Gastrocnemius medialis (tissue), 4 donors: ENCODE results near the gene TROAP. TPM values are rescaled to one million over a fixed set of nuclear protein-coding genes. Genes with fewer than 3 reads are reported as not detected.

Experiments used
- ATAC-seq, 2 donors: fragments of 150-250 bp; one replicate each; pipeline ENCODE4 v1.9.1; 2016
- DNase-seq, 2 donors: peaks; one replicate each; pipeline ENCODE4 v3.0.0-alpha.2; 2019
- H3K27ac ChIP-seq, 4 donors: fragments of 200-600 bp; sonication (generic); 1 replicate in 1 of 4; 2 replicates in 3 of 4; pipeline ENCODE4 v1.5.1; 2016 to 2018; ENCODE audit warnings: mild to moderate bottlenecking in 2 of 4, moderate library complexity in 1 of 4
- H3K27me3 ChIP-seq, 3 donors: fragments of 200-600 bp; sonication (generic) in 2 of 3; 1 replicate in 1 of 3; 2 replicates in 2 of 3; pipeline versions ENCODE4 v1.5.1 to v1.6.0; 2016 to 2019; ENCODE audit warnings: mild to moderate bottlenecking in 1 of 3, moderate library complexity in 1 of 3
- H3K36me3 ChIP-seq, 2 donors: fragments of 200-600 bp; sonication (generic) in 1 of 2; one replicate each; pipeline ENCODE4 v1.5.1; 2017 to 2018
- H3K4me1 ChIP-seq, 2 donors: fragments of 200-600 bp; sonication (generic) in 1 of 2; one replicate each; pipeline ENCODE4 v1.5.1; 2016 to 2017; ENCODE audit warnings: mild to moderate bottlenecking in 2 of 2
- H3K4me3 ChIP-seq, 4 donors: fragments of 200-600 bp; sonication (generic) in 3 of 4; 1 replicate in 1 of 4; 2 replicates in 3 of 4; pipeline ENCODE4 v1.5.1; 2016 to 2019; ENCODE audit warnings: mild to moderate bottlenecking in 2 of 4
- H3K9me3 ChIP-seq, 3 donors: fragments of 200-600 bp; sonication (generic) in 2 of 3; 1 replicate in 1 of 3; 2 replicates in 2 of 3; pipeline ENCODE4 v1.5.1; 2016 to 2019
- CTCF ChIP-seq, 5 experiments: fragments of 450-650 bp in 3 of 5; fragments of 200-600 bp in 2 of 5; sonication (generic) in 2 of 5; IDR thresholded peaks in 4 of 5; conservative IDR thresholded peaks in 1 of 5; 1 replicate in 4 of 5; 2 replicates in 1 of 5; pipeline ENCODE4 v1.5.1; 2016 to 2019; ENCODE audit warnings: antibody characterized with exemption in 5 of 5, mild to moderate bottlenecking in 3 of 5, moderate library complexity in 3 of 5
- POLR2A ChIP-seq, 2 donors: fragments of 450-650 bp; IDR thresholded peaks; one replicate each; pipeline ENCODE4 v1.6.1; 2017; ENCODE audit warnings: antibody characterized with exemption in 2 of 2, mild to moderate bottlenecking in 2 of 2, moderate library complexity in 2 of 2
- in situ Hi-C, 4 donors: fragments of 200-750 bp; cut with MboI; loops; one replicate each; pipeline versions ENCODE4 v1.15.0 to v1.8.0; 2017; ENCODE audit warnings: low sequenced_read_pairs in 4 of 4
- intact Hi-C: fragments of 100-400 bp; cut with DNase I; formaldehyde crosslinking; loops from one replicate; pipeline ENCODE4 v1.15.1; 2023; ENCODE audit warnings: low total_unique reads
- total RNA-seq, 4 donors: library from RNA; depleted of rRNA; stranded (reverse); fragments of >200 nt; gene quantifications; one replicate each; pipeline versions ENCODE4 v1.1.0 to v1.2.3, GENCODE V29; 2016

Gene TROAP
- total RNA-seq, 4 donors from 2014 or later: 0.24 TPM; not detected in 3

- intact Hi-C loops (no loop called here), in situ Hi-C loops (no loop called here)
- H3K27me3 ChIP-seq: no peaks in the 10 kb centered on the region
- ATAC-seq (no peak), DNase-seq (no peak)
- peaks cover 27 to 30% of the 10 kb centered on the region in 2 donors for H3K4me1 ChIP-seq
- H3K9me3 ChIP-seq: no peaks in the 10 kb centered on the region
- H3K27ac ChIP-seq: peak overlapping the region; percentile 96 to 98 (median 97)
- peaks cover 0 to 3% of the 10 kb centered on the region in 2 donors for H3K36me3 ChIP-seq
- H3K4me3 ChIP-seq: peak overlapping the region; percentile 82 to 98 (median 87)
- TF ChIP-seq CTCF (IDR thresholded peaks at IDR 0.05 in 4 of 5, conservative IDR thresholded peaks at IDR 0.05 in 1 of 5) (no peak), POLR2A (IDR thresholded peaks at IDR 0.05) (no peak)
Measured at GRCh38 chr12:49368240-49368600, 45.2 kb downstream of the TROAP start.

GRCh38 chr12:49369411-49370145, 46.5 kb downstream of the TROAP start:
- Histone ChIP-seq H3K27me3 (no peaks in the 10 kb centered on the region), H3K36me3 (peaks cover 0 to 9% of the 10 kb centered on the region in 2 donors), H3K27ac (peak overlapping the region; percentile 96 to 98 (median 97)), H3K4me3 (peak overlapping the region in 2 of 4 donors; percentile 6 to 11), H3K4me1 (peaks cover 27 to 30% of the 10 kb centered on the region in 2 donors), H3K9me3 (no peaks in the 10 kb centered on the region)
- DNase-seq (peak; percentile 28 to 69), ATAC-seq (peak; percentile 47 to 68)
- TF ChIP-seq POLR2A (IDR thresholded peaks at IDR 0.05): no peak
- TF ChIP-seq CTCF (IDR thresholded peaks at IDR 0.05 in 4 of 5, conservative IDR thresholded peaks at IDR 0.05 in 1 of 5): peak in 4 of 5 experiments; percentile 32 to 49 (median 46)
- in situ Hi-C loops (loop anchor here in 1 of 4 donors (10.0 kb wide), 1 partner anchor 135 kb away; no protein-coding TSS in a partner anchor), intact Hi-C loops (no loop called here)

GRCh38 chr12:49370539-49370938, 47.5 kb downstream of the TROAP start:
- H3K27ac ChIP-seq: peak overlapping the region; percentile 96 to 98 (median 97)
- TF ChIP-seq POLR2A (IDR thresholded peaks at IDR 0.05): no peak
- no peak for TF ChIP-seq CTCF (IDR thresholded peaks at IDR 0.05 in 4 of 5, conservative IDR thresholded peaks at IDR 0.05 in 1 of 5)
- peaks cover 27 to 30% of the 10 kb centered on the region in 2 donors for H3K4me1 ChIP-seq
- in situ Hi-C loops (loop anchor here in 1 of 4 donors (10.0 kb wide), 1 partner anchor 134 kb away; no protein-coding TSS in a partner anchor), intact Hi-C loops (no loop called here)
- ATAC-seq (no peak), DNase-seq (no peak)
- H3K4me3 ChIP-seq: no peak overlapping the region
- no peaks in the 10 kb centered on the region for H3K9me3 ChIP-seq
- no peaks in the 10 kb centered on the region for H3K27me3 ChIP-seq
- H3K36me3 ChIP-seq: peaks cover 0 to 9% of the 10 kb centered on the region in 2 donors

GRCh38 chr12:49375406-49375805, 52.4 kb downstream of the TROAP start:
- ATAC-seq (no peak), DNase-seq (no peak)
- no peak overlapping the region for H3K4me3 ChIP-seq
- in situ Hi-C loops: loop anchor here in 1 of 4 donors (10.0 kb wide), 1 partner anchor 129 kb away; no protein-coding TSS in a partner anchor
- TF ChIP-seq POLR2A (IDR thresholded peaks at IDR 0.05): no peak
- no peak for TF ChIP-seq CTCF (IDR thresholded peaks at IDR 0.05 in 4 of 5, conservative IDR thresholded peaks at IDR 0.05 in 1 of 5)
- intact Hi-C loops: no loop called here
- peaks cover 0 to 3% of the 10 kb centered on the region in 2 donors for H3K4me1 ChIP-seq
- H3K27ac ChIP-seq: no peak overlapping the region
- H3K9me3 ChIP-seq: no peaks in the 10 kb centered on the region
- H3K36me3 ChIP-seq: peaks cover 0 to 9% of the 10 kb centered on the region in 2 donors
- no peaks in the 10 kb centered on the region for H3K27me3 ChIP-seq
